HT-29 (cell line): Measurements from ENCODE around the gene MPO. TPM values are rescaled to one million over a fixed set of nuclear protein-coding genes. Genes with fewer than 3 reads are reported as not detected.
A peak's percentile ranks its signal among the peaks of the same experiment; 100 is the strongest.

ENCODE experiments used
- DNase-seq: peaks from one replicate; pipeline ENCODE4 v3.0.0-alpha.2; 2015; ENCODE audit warnings: low spot score
- total RNA-seq: library from RNA; depleted of rRNA; stranded (reverse); fragments of >200 nt; shearing (Covaris generic); gene quantifications from 2 replicates; pipeline ENCODE4 v1.2.3, GENCODE V29; 2014

MPO gene
- total RNA-seq, 1 experiment from 2014 or later: not detected

GRCh38 chr17:58264407-58265103 is 16.2 kb downstream of the MPO start:
- DNase-seq: no peak

- no peak for DNase-seq
Observed at GRCh38 chr17:58263773-58264172, 17.0 kb downstream of the MPO start.

GRCh38 chr17:58262149-58262548 is 18.6 kb downstream of the MPO start:
- DNase-seq: no peak

GRCh38 chr17:58254803-58255202 is 25.9 kb downstream of the MPO start:
- peak; percentile 23 for DNase-seq

- DNase-seq: no peak
Observed at GRCh38 chr17:58253082-58253481, 27.7 kb downstream of the MPO start.

- DNase-seq: no peak
Observed at GRCh38 chr17:58252141-58252540, 28.6 kb downstream of the MPO start.

- DNase-seq: no peak
Observed at GRCh38 chr17:58250344-58251011, 30.3 kb downstream of the MPO start.

GRCh38 chr17:58249270-58250133 is 31.2 kb downstream of the MPO start:
- DNase-seq: no peak

GRCh38 chr17:58248955-58249269 is 31.8 kb downstream of the MPO start:
- no peak for DNase-seq

GRCh38 chr17:58247511-58248363 is 33.0 kb downstream of the MPO start:
- DNase-seq: no peak

GRCh38 chr17:58246781-58247180 is 34.0 kb downstream of the MPO start:
- DNase-seq: no peak

- no peak for DNase-seq
Observed at GRCh38 chr17:58246104-58246740, 34.5 kb downstream of the MPO start.

GRCh38 chr17:58245428-58246103 is 35.2 kb downstream of the MPO start:
- no peak for DNase-seq

- no peak for DNase-seq
Observed at GRCh38 chr17:58244963-58245362, 35.8 kb downstream of the MPO start.

- DNase-seq: no peak
Observed at GRCh38 chr17:58242171-58242784, 38.5 kb downstream of the MPO start.

GRCh38 chr17:58239987-58240386 is 40.7 kb downstream of the MPO start:
- no peak for DNase-seq

GRCh38 chr17:58238147-58238634 is 42.5 kb downstream of the MPO start, which contains the start of gene LPO:
Gene LPO, plus strand, starts transcription at chr17:58238584. Its CDS starts 4,396 bp downstream, at chr17:58242980.
- DNase-seq: no peak

- no peak for DNase-seq
Observed at GRCh38 chr17:58236394-58236793, 44.3 kb downstream of the MPO start.

GRCh38 chr17:58235821-58236220 is 44.9 kb downstream of the MPO start:
- DNase-seq: no peak

- no peak for DNase-seq
Observed at GRCh38 chr17:58234512-58234911, 46.2 kb downstream of the MPO start.
